HFFc6 (cell line): ENCODE results near the gene SOHLH2. TPM values are rescaled to one million over a fixed set of nuclear protein-coding genes. Genes with fewer than 3 reads are reported as not detected.

Experiments used
- DNase-seq: peaks from one replicate; pipeline ENCODE4 v3.0.0-alpha.2; 2018
- H3K27ac Mint-ChIP-seq: 2 replicates; pipeline ENCODE4 v1.8.0; 2020; ENCODE audit warnings: mild to moderate bottlenecking, mixed read lengths
- H3K27me3 Mint-ChIP-seq: 2 replicates; pipeline ENCODE4 v1.8.0; 2021; ENCODE audit warnings: mild to moderate bottlenecking, moderate library complexity, mixed read lengths; ENCODE audit not compliant: insufficient read depth
- H3K36me3 Mint-ChIP-seq: 2 replicates; pipeline ENCODE4 v1.8.0; 2021; ENCODE audit warnings: low read depth, mixed read lengths
- H3K4me1 Mint-ChIP-seq: 2 replicates; pipeline ENCODE4 v1.8.0; 2020; ENCODE audit warnings: low read depth, mixed read lengths
- H3K4me3 Mint-ChIP-seq: 2 replicates; pipeline ENCODE4 v1.8.0; 2020; ENCODE audit warnings: mild to moderate bottlenecking, moderate library complexity, mixed read lengths
- H3K9me3 Mint-ChIP-seq: 2 replicates; pipeline ENCODE4 v1.8.0; 2020; ENCODE audit warnings: mild to moderate bottlenecking, mixed read lengths
- total RNA-seq, 6 experiments: library from RNA; stranded (reverse); fragmentation: NEBNext Ultra II Directional; extraction: Animal tissue kit (Norgen Biotek cat#: 25700); gene quantifications; 2 replicates in 1 of 6; 3 replicates in 5 of 6; pipeline ENCODE4 v1.2.3, GENCODE V29; 2021
- TF ChIP-seq, protein P1 (sequence below): fragments of 200-600 bp; sonication (generic); IDR thresholded peaks from 2 replicates; pipeline ENCODE4 v1.5.0; 2021; ENCODE audit warnings: antibody characterized with exemption, mild to moderate bottlenecking

SOHLH2 gene
- total RNA-seq, 6 experiments from 2014 or later, result 0.18 to 0.43 (median 0.29) TPM; not detected in 1

GRCh38 chr13:36126491-36126890 lies 87.9 kb downstream of the SOHLH2 start:
- Mint-ChIP-seq H3K27ac (no peak overlapping the region), H3K4me3 (no peak overlapping the region), H3K27me3 (peaks cover 8% of the 10 kb centered on the region), H3K4me1 (no peaks in the 10 kb centered on the region), H3K9me3 (peaks cover 4% of the 10 kb centered on the region; the same call in 1 of the 2 replicates), H3K36me3 (no peaks in the 10 kb centered on the region)
- no peak for DNase-seq
- TF ChIP-seq, protein P1, sequence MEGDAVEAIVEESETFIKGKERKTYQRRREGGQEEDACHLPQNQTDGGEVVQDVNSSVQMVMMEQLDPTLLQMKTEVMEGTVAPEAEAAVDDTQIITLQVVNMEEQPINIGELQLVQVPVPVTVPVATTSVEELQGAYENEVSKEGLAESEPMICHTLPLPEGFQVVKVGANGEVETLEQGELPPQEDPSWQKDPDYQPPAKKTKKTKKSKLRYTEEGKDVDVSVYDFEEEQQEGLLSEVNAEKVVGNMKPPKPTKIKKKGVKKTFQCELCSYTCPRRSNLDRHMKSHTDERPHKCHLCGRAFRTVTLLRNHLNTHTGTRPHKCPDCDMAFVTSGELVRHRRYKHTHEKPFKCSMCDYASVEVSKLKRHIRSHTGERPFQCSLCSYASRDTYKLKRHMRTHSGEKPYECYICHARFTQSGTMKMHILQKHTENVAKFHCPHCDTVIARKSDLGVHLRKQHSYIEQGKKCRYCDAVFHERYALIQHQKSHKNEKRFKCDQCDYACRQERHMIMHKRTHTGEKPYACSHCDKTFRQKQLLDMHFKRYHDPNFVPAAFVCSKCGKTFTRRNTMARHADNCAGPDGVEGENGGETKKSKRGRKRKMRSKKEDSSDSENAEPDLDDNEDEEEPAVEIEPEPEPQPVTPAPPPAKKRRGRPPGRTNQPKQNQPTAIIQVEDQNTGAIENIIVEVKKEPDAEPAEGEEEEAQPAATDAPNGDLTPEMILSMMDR, result no peak

DNA sequence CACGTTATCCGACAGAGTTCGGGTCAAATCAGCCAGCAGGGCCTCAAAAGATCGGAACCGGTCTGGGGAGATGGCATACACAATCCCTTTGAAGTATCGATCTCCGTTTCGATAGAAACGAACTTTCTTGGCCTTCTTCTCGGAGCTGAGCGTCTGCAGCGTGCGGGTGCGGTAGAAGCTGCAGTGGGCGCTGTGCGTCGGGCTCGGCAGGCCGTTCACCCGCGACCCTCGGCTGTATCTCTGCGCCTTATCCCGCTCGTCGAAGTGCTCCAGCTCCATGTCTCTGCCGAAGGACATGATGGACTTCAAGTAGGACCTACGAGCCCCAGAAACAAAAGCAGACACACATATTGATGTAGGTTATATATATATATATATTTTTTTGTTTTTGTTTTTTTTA lies 88.5 kb downstream of the SOHLH2 start:
- Mint-ChIP-seq H3K27me3 (peaks cover 8% of the 10 kb centered on the region), H3K4me3 (no peak overlapping the region), H3K4me1 (no peaks in the 10 kb centered on the region), H3K36me3 (no peaks in the 10 kb centered on the region), H3K27ac (no peak overlapping the region), H3K9me3 (peaks cover 4% of the 10 kb centered on the region; the same call in 1 of the 2 replicates)
- no peak for DNase-seq
- TF ChIP-seq, protein P1, result no peak

- TF ChIP-seq, protein P1, result no peak
- no peak overlapping the region for H3K27ac Mint-ChIP-seq
- no peak overlapping the region for H3K4me3 Mint-ChIP-seq
- peaks cover 1% of the 10 kb centered on the region; the same call in 1 of the 2 replicates for H3K27me3 Mint-ChIP-seq
- peak; percentile 6 for DNase-seq
- H3K4me1 Mint-ChIP-seq, result no peaks in the 10 kb centered on the region
- H3K9me3 Mint-ChIP-seq, result peaks cover 4% of the 10 kb centered on the region; the same call in 1 of the 2 replicates
- no peaks in the 10 kb centered on the region for H3K36me3 Mint-ChIP-seq
Observed at GRCh38 chr13:36124236-36124822, 90.0 kb downstream of the SOHLH2 start.

Other genes starting within 250 kb of the SOHLH2 start
- gene DCLK1, start 83.2 kb downstream of the SOHLH2 start, total RNA-seq, result not detected
- gene CCDC169, start 83.3 kb upstream of the SOHLH2 start, total RNA-seq, result 1 to 10 TPM; 1.3 to 2.5 (median 2.1) TPM
- gene SPART, start 131.8 kb upstream of the SOHLH2 start, total RNA-seq, result 10 to 100 TPM; 54.3 to 67.1 (median 58.6) TPM
- not detected for gene CCNA1, start 217.9 kb upstream of the SOHLH2 start, total RNA-seq